H1 (cell line): ENCODE measurements around the gene TMCC1. TPM values are rescaled to one million over a fixed set of nuclear protein-coding genes. Genes with fewer than 3 reads are reported as not detected.

Source experiments
- CTCF ChIA-PET: fragments of 300-600 bp; sonication (Branson Sonifier 250); formaldehyde crosslinking; loops from one replicate; lab custom pipeline; 2021; ENCODE audit not compliant: partially characterized antibody; lab: Charles Lee
- POLR2A ChIA-PET: fragments of 300-600 bp; sonication (Branson Sonifier 250); formaldehyde crosslinking; loops from one replicate; lab custom pipeline; 2021; ENCODE audit warnings: inconsistent platforms; ENCODE audit not compliant: partially characterized antibody; lab: Charles Lee
- DNase-seq, 2 experiments: peaks; one replicate each; pipeline versions ENCODE4 v3.0.0 to v3.0.0-alpha.2; 2010 to 2022; ENCODE audit warnings: low spot score in 2 of 2, low read depth in 1 of 2, mixed read lengths in 1 of 2
- FAIRE-seq: peaks from 2 replicates; lab custom pipeline; 2011; peaks lifted over from hg19 to GRCh38; lab: Jason Lieb, UNC
- H2AFZ ChIP-seq: 2 replicates; pipeline ENCODE4 v1.8.1; 2012; ENCODE audit warnings: low read length, inconsistent platforms
- H2AK5ac ChIP-seq: 2 replicates; pipeline ENCODE4 v1.6.1; 2013; ENCODE audit warnings: low read depth, low read length
- H2BK120ac ChIP-seq: replicated peaks from 2 replicates; pipeline ENCODE3; 2013; ENCODE audit warnings: low read depth, low read length, inconsistent platforms
- H2BK12ac ChIP-seq: 2 replicates; pipeline ENCODE4 v1.6.1; 2013; ENCODE audit warnings: low read depth, low read length
- H2BK15ac ChIP-seq: 2 replicates; pipeline ENCODE4 v1.6.1; 2013; ENCODE audit warnings: low read length
- H2BK20ac ChIP-seq: 2 replicates; pipeline ENCODE4 v1.6.1; 2013; ENCODE audit warnings: low read length
- H2BK5ac ChIP-seq: 2 replicates; pipeline ENCODE4 v1.6.1; 2013; ENCODE audit warnings: low read depth, low read length
- H3K14ac ChIP-seq: 2 replicates; pipeline ENCODE4 v1.6.1; 2013; ENCODE audit warnings: inconsistent platforms; ENCODE audit not compliant: insufficient read length
- H3K18ac ChIP-seq: 2 replicates; pipeline ENCODE4 v1.6.1; 2013; ENCODE audit warnings: low read length; ENCODE audit errors: extremely low read depth
- H3K23ac ChIP-seq: 2 replicates; pipeline ENCODE4 v1.6.1; 2013; ENCODE audit warnings: inconsistent platforms; ENCODE audit not compliant: insufficient read length
- H3K23me2 ChIP-seq: 2 replicates; pipeline ENCODE4 v1.6.1; 2013; ENCODE audit warnings: low read depth, low read length
- H3K27ac ChIP-seq: 2 replicates; pipeline ENCODE4 v1.6.1; 2011; ENCODE audit warnings: low read depth, low read length, inconsistent platforms
- H3K27me3 ChIP-seq, 4 experiments: replicated peaks in 1 of 4; 1 replicate in 1 of 4; 2 replicates in 3 of 4; pipeline versions ENCODE4 v1.6.1 to v1.8.1; 2011 to 2013; ENCODE audit warnings: low read length in 3 of 4, mild to moderate bottlenecking in 3 of 4, inconsistent platforms in 2 of 4, mixed read lengths in 2 of 4, moderate library complexity in 1 of 4; ENCODE audit not compliant: control insufficient read depth in 3 of 4, insufficient read depth in 3 of 4; ENCODE audit errors: extremely low read depth in 1 of 4
- H3K36me3 ChIP-seq, 4 experiments: 2 replicates each; pipeline versions ENCODE4 v1.6.1 to v1.8.1; 2011 to 2013; ENCODE audit warnings: mild to moderate bottlenecking in 4 of 4, low read length in 3 of 4, moderate library complexity in 2 of 4, control low read depth in 1 of 4, inconsistent platforms in 1 of 4; ENCODE audit not compliant: insufficient read depth in 4 of 4, control insufficient read depth in 2 of 4
- H3K4ac ChIP-seq: replicated peaks from 2 replicates; pipeline ENCODE3; 2013; ENCODE audit warnings: low read length, low read depth, mixed read lengths, inconsistent platforms; ENCODE audit not compliant: insufficient read length
- H3K4me1 ChIP-seq, 4 experiments: replicated peaks in 1 of 4; 1 replicate in 1 of 4; 2 replicates in 3 of 4; pipeline versions ENCODE4 v1.6.1 to v1.8.1; 2011 to 2013; ENCODE audit warnings: low read length in 3 of 4, inconsistent platforms in 2 of 4, mixed read lengths in 1 of 4; ENCODE audit not compliant: insufficient read depth in 4 of 4, control insufficient read depth in 3 of 4
- H3K4me2 ChIP-seq, 2 experiments: 2 replicates each; pipeline versions ENCODE4 v1.6.1 to v1.8.1; 2011 to 2013; ENCODE audit warnings: low read depth in 2 of 2, low read length in 2 of 2, control low read depth in 1 of 2, inconsistent platforms in 1 of 2, mild to moderate bottlenecking in 1 of 2; ENCODE audit not compliant: insufficient read depth in 1 of 2
- H3K4me3 ChIP-seq, 4 experiments: fragments of 200-600, 300-600 bp in 1 of 4; sonication (generic), shearing (Covaris generic), sonication (Bioruptor Twin) in 1 of 4; 2 replicates each; pipeline versions ENCODE4 v1.5.1 to v1.8.1; 2011 to 2016; ENCODE audit warnings: low read length in 4 of 4, low read depth in 3 of 4, control low read depth in 2 of 4, inconsistent platforms in 2 of 4, mild to moderate bottlenecking in 2 of 4, mixed read lengths in 1 of 4, moderate library complexity in 1 of 4; ENCODE audit not compliant: insufficient read depth in 2 of 4; ENCODE audit errors: extremely low read depth in 1 of 4
- H3K56ac ChIP-seq: replicated peaks from 2 replicates; pipeline ENCODE3; 2013; ENCODE audit warnings: low read depth, mild to moderate bottlenecking, mixed read lengths, low read length, inconsistent platforms; ENCODE audit not compliant: insufficient read length
- H3K79me1 ChIP-seq: 2 replicates; pipeline ENCODE4 v1.6.1; 2013; ENCODE audit warnings: low read depth, low read length, control low read depth
- H3K79me2 ChIP-seq, 2 experiments: 2 replicates each; pipeline versions ENCODE4 v1.6.1 to v1.8.1; 2012 to 2013; ENCODE audit warnings: low read length in 2 of 2, mild to moderate bottlenecking in 2 of 2, inconsistent platforms in 1 of 2; ENCODE audit not compliant: insufficient read depth in 2 of 2, control insufficient read depth in 1 of 2
- H3K9ac ChIP-seq, 4 experiments: replicated peaks in 1 of 4; 1 replicate in 1 of 4; 2 replicates in 3 of 4; pipeline versions ENCODE4 v1.6.1 to v1.8.1; 2011 to 2013; ENCODE audit warnings: low read depth in 3 of 4, low read length in 3 of 4, control low read depth in 2 of 4, mild to moderate bottlenecking in 2 of 4, moderate library complexity in 2 of 4, inconsistent platforms in 1 of 4; ENCODE audit errors: extremely low read depth in 1 of 4
- H3K9me3 ChIP-seq, 2 experiments: 2 replicates each; pipeline versions ENCODE4 v1.6.1 to v1.8.1; 2012 to 2013; ENCODE audit warnings: mild to moderate bottlenecking in 2 of 2, moderate library complexity in 2 of 2, control low read depth in 1 of 2, inconsistent platforms in 1 of 2, low read depth in 1 of 2, low read length in 1 of 2, mixed read lengths in 1 of 2; ENCODE audit not compliant: insufficient read depth in 2 of 2
- H4K20me1 ChIP-seq, 2 experiments: replicated peaks in 1 of 2; 2 replicates each; pipeline versions ENCODE3 to v1.8.1; 2011 to 2013; ENCODE audit warnings: inconsistent platforms in 2 of 2, low read length in 2 of 2, mild to moderate bottlenecking in 1 of 2; ENCODE audit not compliant: insufficient read depth in 2 of 2, control insufficient read depth in 1 of 2
- H4K5ac ChIP-seq: 2 replicates; pipeline ENCODE4 v1.6.1; 2013; ENCODE audit warnings: low read length, low read depth, mixed read lengths, inconsistent platforms; ENCODE audit not compliant: insufficient read length
- H4K8ac ChIP-seq: 2 replicates; pipeline ENCODE4 v1.8.0; 2013; ENCODE audit warnings: mild to moderate bottlenecking, moderate library complexity, low read length, inconsistent platforms; ENCODE audit not compliant: insufficient read depth; ENCODE audit errors: extremely low read depth
- H4K91ac ChIP-seq: replicated peaks from 2 replicates; pipeline ENCODE3; 2013; ENCODE audit warnings: low read length, mixed read lengths, inconsistent platforms; ENCODE audit not compliant: insufficient read length
- BACH1 ChIP-seq: IDR thresholded peaks from 2 replicates; pipeline ENCODE4 v1.6.1; 2012; ENCODE audit warnings: low read length, improper control_type of control experiment
- MAFK ChIP-seq: IDR thresholded peaks from 2 replicates; pipeline ENCODE4 v1.6.1; 2012; ENCODE audit warnings: low read depth, mild to moderate bottlenecking, improper control_type of control experiment, low read length
- POLR2AphosphoS5 ChIP-seq: IDR thresholded peaks from 2 replicates; pipeline ENCODE4 v1.6.1; 2011; ENCODE audit warnings: low read depth, low read length
- RFX5 ChIP-seq: IDR thresholded peaks from 2 replicates; pipeline ENCODE4 v1.6.1; 2011; ENCODE audit warnings: low read depth, low read length, improper control_type of control experiment, borderline replicate concordance
- WGBS, 2 experiments: shearing (Covaris generic) in 1 of 2; methylation state at CpG; one replicate each; pipeline versions ENCODE4 v1.1.6 to v1.1.7; 2013 to 2015; ENCODE audit warnings: low lambda C conversion rate in 2 of 2, mixed read lengths in 2 of 2, inconsistent platforms in 1 of 2, low coverage in 1 of 2, missing lambda C conversion rate in 1 of 2; ENCODE audit not compliant: insufficient replicate concordance in 2 of 2, insufficient coverage in 1 of 2, insufficient read length in 1 of 2; ENCODE audit errors: extremely low coverage in 1 of 2, missing lambda C conversion rate in 1 of 2; 5-methylcytosine and 5-hydroxymethylcytosine counted together
- polyA plus RNA-seq, 7 experiments: library from polyadenylated mRNA; depleted of rRNA in 3 of 7; stranded (reverse) in 5 of 7; unstranded in 2 of 7; fragments of >200 nt in 5 of 7; fragments of 200-250 nt in 2 of 7; gene quantifications; 1 replicate in 5 of 7; 2 replicates in 1 of 7; 4 replicates in 1 of 7; pipeline versions ENCODE4 v1.2.1 to v1.2.3, GENCODE V29; 2011 to 2013; ENCODE audit warnings: missing spikeins in 2 of 7, mixed read lengths in 2 of 7
- total RNA-seq: library from RNA; stranded (reverse); fragmentation: NEBNext Ultra II Directional; extraction: Animal tissue kit (Norgen Biotek cat#: 25700); gene quantifications from 2 replicates; pipeline ENCODE4 v1.2.1, GENCODE V29; 2021
- TF ChIP-seq, protein P1 (sequence below): IDR thresholded peaks from 2 replicates; pipeline ENCODE4 v1.6.1; 2011; ENCODE audit warnings: low read length, improper control_type of control experiment

The TMCC1 gene
- total and polyA plus RNA-seq, 2 of the 8 experiments (the other 6 are each of a cell fraction or from before 2014, with no cell fraction given), result 10.4 to 27.1 TPM

DNA sequence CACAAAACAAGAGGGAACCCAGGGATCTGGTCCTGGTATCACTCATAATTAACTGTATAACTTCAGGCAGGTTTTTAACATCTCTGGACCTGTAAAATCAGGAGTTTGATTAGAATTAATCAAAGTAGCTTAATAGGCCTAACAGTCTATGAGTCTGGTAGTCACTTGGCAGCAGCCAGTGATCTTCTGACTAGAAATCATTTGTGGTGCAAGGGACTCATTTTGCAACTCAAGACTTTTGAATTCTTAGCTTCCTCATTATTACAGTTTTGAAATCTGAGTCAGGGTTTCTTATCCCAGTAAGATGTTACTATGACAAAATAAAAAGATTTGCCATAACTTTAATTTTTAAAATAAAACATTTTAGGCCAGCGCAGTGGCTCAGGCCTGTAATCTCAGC is 70.8 kb downstream of the TMCC1 start:
- no peaks in the 10 kb centered on the region for H3K9me3 ChIP-seq
- CTCF ChIA-PET, result interaction anchor here (0.8 to 8.1 kb wide), 6 partner anchors 74 to 195 kb away, joined by 3 to 89 read pairs (median 3); no protein-coding TSS in a partner anchor
- H3K9ac ChIP-seq, result no peak overlapping the region
- FAIRE-seq (no peak), DNase-seq (no peak)
- no peak overlapping the region for H4K5ac ChIP-seq
- no peak overlapping the region for H2AFZ ChIP-seq
- H3K56ac ChIP-seq, result no peak overlapping the region
- H3K36me3 ChIP-seq, result peaks cover 0 to 3% (median 0%) of the 10 kb centered on the region in 4 experiments; a peak in 2 of 8 replicates
- 100% methylated on average over 1 of the region's 1 CpG; no CpG with 5 or more reads in 1 of the 2 experiments for WGBS, 2 experiments
- no peaks in the 10 kb centered on the region for H3K23me2 ChIP-seq
- no peak overlapping the region for H3K4me3 ChIP-seq
- no peaks in the 10 kb centered on the region for H3K4me1 ChIP-seq
- H2BK15ac ChIP-seq, result no peak overlapping the region
- H3K4ac ChIP-seq, result no peak overlapping the region
- no peak overlapping the region for H2AK5ac ChIP-seq
- H3K79me1 ChIP-seq, result no peaks in the 10 kb centered on the region
- no peak overlapping the region for H4K91ac ChIP-seq
- no peak overlapping the region for H3K14ac ChIP-seq
- no peak overlapping the region for H3K23ac ChIP-seq
- no peaks in the 10 kb centered on the region; a peak in 1 of 4 replicates for H3K79me2 ChIP-seq
- H2BK20ac ChIP-seq, result no peak overlapping the region
- H3K18ac ChIP-seq, result no peak overlapping the region
- H2BK120ac ChIP-seq, result no peak overlapping the region
- H4K8ac ChIP-seq, result no peak overlapping the region
- H2BK12ac ChIP-seq, result no peak overlapping the region
- TF ChIP-seq, protein P1, sequence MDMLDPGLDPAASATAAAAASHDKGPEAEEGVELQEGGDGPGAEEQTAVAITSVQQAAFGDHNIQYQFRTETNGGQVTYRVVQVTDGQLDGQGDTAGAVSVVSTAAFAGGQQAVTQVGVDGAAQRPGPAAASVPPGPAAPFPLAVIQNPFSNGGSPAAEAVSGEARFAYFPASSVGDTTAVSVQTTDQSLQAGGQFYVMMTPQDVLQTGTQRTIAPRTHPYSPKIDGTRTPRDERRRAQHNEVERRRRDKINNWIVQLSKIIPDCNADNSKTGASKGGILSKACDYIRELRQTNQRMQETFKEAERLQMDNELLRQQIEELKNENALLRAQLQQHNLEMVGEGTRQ, result no peak
- TF ChIP-seq MAFK (no peak), POLR2AphosphoS5 (no peak), BACH1 (no peak), RFX5 (no peak)
- TF ChIP-seq, all 59 proteins: peak for 0
- Histone ChIP-seq H3K27ac (no peak overlapping the region), H3K4me2 (no peak overlapping the region), H3K27me3 (no peaks in the 10 kb centered on the region), H4K20me1 (no peaks in the 10 kb centered on the region), H2BK5ac (no peak overlapping the region)
- POLR2A ChIA-PET, result no interaction called here
